IPS-20b (cell line): Measurements from ENCODE around the gene RAB35.
A peak's percentile ranks its signal among the peaks of the same experiment; 100 is the strongest.

Source experiments
- H3K27ac ChIP-seq: one replicate; pipeline ENCODE4 v1.5.1; 2013; ENCODE audit warnings: low read length
- H3K27me3 ChIP-seq: 2 replicates; pipeline ENCODE4 v1.6.1; 2013; ENCODE audit warnings: mild to moderate bottlenecking, low read length, inconsistent platforms; ENCODE audit not compliant: insufficient read depth
- H3K36me3 ChIP-seq: 2 replicates; pipeline ENCODE4 v1.6.1; 2013; ENCODE audit warnings: low read depth, mild to moderate bottlenecking, inconsistent platforms, low read length, moderate library complexity; ENCODE audit not compliant: insufficient read depth
- H3K4me1 ChIP-seq: 2 replicates; pipeline ENCODE4 v1.6.1; 2013; ENCODE audit warnings: mild to moderate bottlenecking, control low read depth, inconsistent platforms, low read length, moderate library complexity; ENCODE audit not compliant: insufficient read depth
- H3K4me3 ChIP-seq: 2 replicates; pipeline ENCODE4 v1.5.1; 2013; ENCODE audit warnings: mild to moderate bottlenecking, low read length, inconsistent platforms
- H3K9ac ChIP-seq: 2 replicates; pipeline ENCODE4 v1.6.1; 2013; ENCODE audit warnings: low read depth, mild to moderate bottlenecking, inconsistent platforms, low read length, moderate library complexity
- H3K9me3 ChIP-seq: 2 replicates; pipeline ENCODE4 v1.6.1; 2013; ENCODE audit warnings: mild to moderate bottlenecking, low read depth, low read length, inconsistent platforms; ENCODE audit not compliant: insufficient read depth

Gene RAB35

DNA sequence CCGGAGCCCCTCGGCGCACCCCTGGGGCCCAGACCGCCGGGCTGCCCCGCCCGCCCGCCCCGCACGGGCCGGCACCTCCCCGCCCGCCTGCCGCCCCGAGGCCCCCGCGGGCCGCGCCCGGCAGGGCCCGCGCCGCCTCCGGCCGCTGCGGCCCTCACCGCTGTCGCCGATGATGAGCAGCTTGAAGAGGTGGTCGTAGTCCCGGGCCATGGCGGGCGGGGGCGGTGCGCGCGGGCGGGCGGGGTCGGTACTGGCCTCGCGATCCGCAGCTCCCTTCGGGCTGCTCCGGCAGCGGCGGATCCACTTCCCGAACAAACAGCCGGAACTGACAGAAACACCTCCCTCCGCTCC lies at the start of gene RAB35:
Gene RAB35, minus strand, starts transcription at position 313 of the 351 bp plus-strand sequence. Its CDS starts 103 bp downstream, at position 210.
- Histone ChIP-seq H3K27ac (peak within 1 kb of the TSS; percentile 1), H3K4me1 (peaks cover 5% of the 10 kb centered on the region), H3K9me3 (no peaks in the 10 kb centered on the region), H3K27me3 (no peaks in the 10 kb centered on the region), H3K36me3 (peaks cover 15% of the 10 kb centered on the region; the same call in 1 of the 2 replicates), H3K4me3 (peak within 1 kb of the TSS; percentile 93), H3K9ac (peak within 1 kb of the TSS; percentile 88)

DNA sequence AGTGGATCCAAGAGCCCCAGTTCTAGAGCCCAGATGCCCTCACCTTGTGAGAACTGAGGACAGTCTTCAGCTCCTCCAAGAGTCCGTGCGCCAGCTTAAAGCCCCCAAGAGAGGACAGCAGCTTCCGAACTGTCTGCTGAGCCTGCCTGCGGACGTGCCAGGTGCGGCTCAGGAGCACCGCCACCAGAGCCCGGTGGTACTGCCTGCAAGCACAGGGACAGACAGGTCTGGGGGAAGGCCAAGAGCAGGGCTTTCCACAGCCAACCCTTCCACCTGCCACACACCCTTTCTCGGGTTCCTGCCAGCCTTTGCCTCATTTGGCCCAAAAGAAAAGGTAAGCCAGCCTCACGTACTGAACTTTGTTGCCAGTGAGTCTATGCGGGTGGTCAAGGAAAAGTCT lies 47.7 kb upstream of the RAB35 start:
- no peaks in the 10 kb centered on the region for H3K9me3 ChIP-seq
- H3K9ac ChIP-seq: no peak overlapping the region
- no peaks in the 10 kb centered on the region for H3K27me3 ChIP-seq
- no peak overlapping the region for H3K27ac ChIP-seq
- H3K4me1 ChIP-seq: no peaks in the 10 kb centered on the region
- H3K4me3 ChIP-seq: no peak overlapping the region
- H3K36me3 ChIP-seq: peaks cover 88% of the 10 kb centered on the region

DNA sequence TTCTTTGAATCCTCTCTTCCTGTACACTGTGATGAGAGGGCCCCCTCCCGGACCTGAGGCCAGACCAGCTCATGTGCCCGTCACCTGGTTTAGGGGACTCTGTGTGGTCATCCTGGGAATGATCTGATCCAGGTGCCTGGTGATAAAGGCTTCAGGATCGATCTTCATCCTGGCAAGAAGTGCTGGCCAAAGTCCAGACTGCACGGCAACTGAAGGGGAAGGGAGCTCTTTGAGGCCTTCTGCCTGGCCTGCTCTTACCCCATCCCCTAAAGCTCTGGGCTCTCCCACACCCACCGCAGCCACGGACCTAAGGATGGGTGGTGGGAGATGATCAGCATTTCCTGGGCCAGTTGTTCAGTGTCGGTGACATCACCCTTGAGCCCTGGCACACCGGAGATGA lies 46.2 kb upstream of the RAB35 start:
- H3K9ac ChIP-seq: no peak overlapping the region
- H3K36me3 ChIP-seq: peaks cover 90% of the 10 kb centered on the region
- H3K9me3 ChIP-seq: no peaks in the 10 kb centered on the region
- H3K4me1 ChIP-seq: no peaks in the 10 kb centered on the region
- no peaks in the 10 kb centered on the region for H3K27me3 ChIP-seq
- H3K27ac ChIP-seq: no peak overlapping the region
- H3K4me3 ChIP-seq: no peak overlapping the region

DNA sequence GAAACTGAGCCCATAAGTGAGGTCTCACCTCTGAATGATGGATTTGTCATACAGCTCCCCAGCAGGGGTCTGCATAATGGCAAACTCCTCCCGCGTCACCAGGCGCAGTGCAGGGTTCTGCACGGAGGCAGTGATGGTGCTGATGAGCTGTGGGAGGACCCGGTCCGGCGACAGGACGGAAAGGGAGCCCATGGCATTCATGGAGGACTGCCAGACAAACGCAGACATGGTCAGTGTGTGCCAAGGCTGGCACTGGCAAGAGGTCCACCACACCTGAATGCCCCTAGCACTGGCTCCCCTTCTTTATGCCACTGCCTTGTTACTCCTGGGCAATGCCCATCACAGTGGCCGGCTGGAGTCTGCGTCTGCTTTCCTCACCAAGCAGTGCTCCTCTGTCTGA lies 45.3 kb upstream of the RAB35 start:
- Histone ChIP-seq H3K36me3 (peaks cover 90% of the 10 kb centered on the region), H3K9ac (no peak overlapping the region), H3K27ac (no peak overlapping the region), H3K9me3 (no peaks in the 10 kb centered on the region), H3K27me3 (no peaks in the 10 kb centered on the region), H3K4me3 (no peak overlapping the region), H3K4me1 (no peaks in the 10 kb centered on the region)

DNA sequence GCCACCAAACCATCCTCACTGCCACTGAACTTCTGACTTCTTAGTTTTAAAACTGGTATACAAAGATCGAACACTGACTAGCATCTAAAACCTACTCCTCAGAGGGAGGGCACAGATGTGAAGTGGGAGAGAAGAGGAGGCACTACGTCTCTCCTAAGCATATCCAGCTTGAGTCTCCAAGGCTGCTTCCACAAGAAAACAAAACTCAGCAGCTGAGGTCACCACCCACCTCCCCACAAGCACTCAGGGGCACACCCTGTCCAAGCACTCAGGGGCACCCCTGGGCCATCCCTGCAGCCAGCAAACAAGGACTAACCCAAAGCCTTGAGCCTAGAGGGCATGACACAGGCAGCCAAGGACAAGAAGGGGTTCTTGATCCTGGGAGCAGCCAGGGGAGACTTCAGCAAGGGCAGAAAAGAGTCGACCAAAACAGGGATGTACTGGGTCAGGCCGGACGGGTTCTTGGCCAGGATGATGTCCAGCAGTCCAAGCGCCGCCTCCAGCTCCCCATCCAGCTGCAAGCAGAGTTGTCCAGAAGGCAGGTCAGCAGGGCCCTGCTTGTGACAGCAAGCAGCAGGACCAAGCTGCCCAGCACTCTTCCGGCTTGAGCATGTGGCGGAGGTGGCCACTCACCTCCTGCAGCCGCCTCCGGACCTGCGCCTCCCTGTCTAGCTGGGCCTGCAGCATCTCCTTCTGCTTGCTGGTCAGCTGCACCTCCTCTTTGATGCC lies 43.1 kb upstream of the RAB35 start:
- Histone ChIP-seq H3K4me3 (no peak overlapping the region), H3K9ac (no peak overlapping the region), H3K36me3 (peaks cover 99% of the 10 kb centered on the region)

DNA sequence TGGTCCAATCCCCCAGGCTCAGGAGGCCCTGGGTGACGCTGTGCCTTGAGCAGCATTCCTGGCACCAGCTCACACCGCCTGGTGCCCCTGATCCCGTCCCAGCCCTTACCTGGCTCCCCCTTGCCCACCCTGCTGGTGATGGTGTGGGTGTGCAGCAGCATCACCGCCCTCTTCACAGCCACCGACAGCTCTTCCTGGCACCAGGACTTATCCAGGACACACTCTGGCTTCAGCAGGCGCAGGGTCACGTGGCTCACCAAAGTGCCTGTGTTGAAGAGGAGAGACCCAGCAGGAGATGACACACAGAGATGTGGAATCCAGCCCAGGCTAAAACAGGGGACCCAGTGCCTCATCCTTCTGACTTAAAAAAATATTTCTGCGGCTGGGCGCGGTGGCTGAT lies 41.8 kb upstream of the RAB35 start:
- H3K36me3 ChIP-seq: peaks cover 99% of the 10 kb centered on the region
- no peak overlapping the region for H3K27ac ChIP-seq
- H3K9me3 ChIP-seq: no peaks in the 10 kb centered on the region
- no peaks in the 10 kb centered on the region for H3K4me1 ChIP-seq
- H3K27me3 ChIP-seq: no peaks in the 10 kb centered on the region
- no peak overlapping the region for H3K4me3 ChIP-seq
- H3K9ac ChIP-seq: no peak overlapping the region

More for the DNA sequence above, 43.1 kb upstream of the RAB35 start:
- no peaks in the 10 kb centered on the region for H3K4me1 ChIP-seq
- H3K27ac ChIP-seq: no peak overlapping the region
- no peaks in the 10 kb centered on the region for H3K27me3 ChIP-seq
- H3K9me3 ChIP-seq: no peaks in the 10 kb centered on the region

DNA sequence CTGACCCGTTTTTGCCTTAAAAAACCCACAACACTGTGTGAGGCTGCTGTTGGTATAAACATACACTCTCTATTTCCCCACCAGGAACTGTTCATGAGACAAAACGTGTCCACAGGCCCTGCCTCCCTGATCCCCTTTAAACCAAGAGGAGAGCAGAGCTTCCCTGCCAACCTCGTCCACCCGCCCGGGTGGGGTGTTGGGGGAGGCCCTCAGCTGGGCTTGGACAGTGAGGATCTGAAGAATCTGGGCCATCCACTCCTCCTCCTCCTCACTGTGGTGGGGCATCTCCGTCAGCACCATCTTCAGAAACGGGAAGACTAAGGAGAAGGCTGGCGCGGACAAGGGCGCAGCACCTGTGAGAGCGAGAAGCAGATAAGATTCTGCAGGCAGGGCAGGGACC lies 41.1 kb upstream of the RAB35 start:
- no peaks in the 10 kb centered on the region for H3K4me1 ChIP-seq
- H3K4me3 ChIP-seq: no peak overlapping the region
- peaks cover 99% of the 10 kb centered on the region for H3K36me3 ChIP-seq

DNA sequence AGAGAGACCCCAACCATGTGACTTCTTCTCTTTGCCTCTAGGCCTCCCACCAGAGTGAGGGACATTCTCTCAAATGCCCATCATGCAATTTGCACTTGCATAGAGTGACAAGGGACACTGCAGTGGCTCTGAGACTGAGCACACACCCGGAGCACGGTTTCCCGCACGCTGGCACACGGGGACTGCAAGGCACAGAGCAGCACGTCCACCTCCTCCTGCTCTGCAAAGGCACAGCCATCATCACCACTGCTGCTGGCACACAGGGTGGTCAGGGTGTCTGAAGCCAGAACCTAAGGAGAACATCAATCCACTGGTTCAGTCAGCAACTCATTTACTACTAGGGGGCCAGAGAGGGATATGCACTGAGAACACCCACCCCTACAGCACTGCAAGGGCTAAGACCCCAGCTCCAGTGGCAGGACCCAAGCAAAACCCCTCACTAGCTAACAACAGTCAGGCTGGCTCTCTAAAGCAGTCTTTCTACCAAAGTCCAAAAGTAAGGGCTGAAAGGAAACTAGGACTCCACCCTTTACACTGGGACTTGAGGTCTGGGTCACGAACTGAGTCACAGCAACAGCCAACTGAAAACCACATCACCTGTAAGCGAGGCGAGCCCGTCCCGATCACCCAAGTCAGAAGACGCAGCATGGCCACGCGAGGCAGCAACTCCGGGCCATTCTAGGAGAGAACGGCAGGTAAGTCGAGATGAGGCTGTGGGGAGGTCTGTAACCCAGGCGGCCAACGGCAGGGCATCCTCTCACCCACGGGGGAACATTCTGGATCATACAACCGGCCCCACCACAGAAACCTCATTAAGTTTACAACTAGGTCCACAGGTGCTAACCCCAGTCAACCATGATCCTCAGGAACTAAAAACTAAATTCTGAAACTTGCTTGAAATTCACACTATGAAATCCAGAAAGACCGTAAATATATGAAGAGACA lies 40.0 kb upstream of the RAB35 start:
- no peaks in the 10 kb centered on the region for H3K9me3 ChIP-seq
- no peak overlapping the region for H3K27ac ChIP-seq
- H3K4me1 ChIP-seq: no peaks in the 10 kb centered on the region
- no peaks in the 10 kb centered on the region for H3K27me3 ChIP-seq
- H3K9ac ChIP-seq: no peak overlapping the region
- H3K4me3 ChIP-seq: no peak overlapping the region
- H3K36me3 ChIP-seq: peaks cover 95% of the 10 kb centered on the region

More for the DNA sequence above, 41.1 kb upstream of the RAB35 start:
- H3K27me3 ChIP-seq: no peaks in the 10 kb centered on the region
- no peak overlapping the region for H3K27ac ChIP-seq
- no peaks in the 10 kb centered on the region for H3K9me3 ChIP-seq
- H3K9ac ChIP-seq: no peak overlapping the region

DNA sequence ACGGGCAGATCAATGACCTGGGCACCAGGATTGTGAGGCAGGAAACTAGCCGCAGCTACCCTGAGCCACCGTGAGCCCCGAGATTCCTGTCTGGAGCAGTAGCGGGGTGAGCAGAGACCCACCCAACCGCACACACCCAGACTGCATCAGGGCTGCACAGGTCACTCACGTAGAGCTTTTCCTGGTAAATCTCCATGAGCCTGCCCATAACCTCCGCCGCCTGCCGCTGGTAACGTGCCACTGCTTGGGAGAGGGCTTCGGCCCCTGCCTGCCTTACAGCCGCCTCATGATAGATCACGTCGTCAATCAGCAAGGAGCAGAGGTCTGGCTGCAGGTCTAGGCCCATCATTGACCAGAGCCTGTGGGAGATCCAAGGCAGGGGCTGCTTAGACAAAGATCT lies 38.5 kb upstream of the RAB35 start:
- no peak overlapping the region for H3K27ac ChIP-seq
- no peaks in the 10 kb centered on the region for H3K9me3 ChIP-seq
- peaks cover 94% of the 10 kb centered on the region for H3K36me3 ChIP-seq
- H3K27me3 ChIP-seq: no peaks in the 10 kb centered on the region
- H3K4me1 ChIP-seq: no peaks in the 10 kb centered on the region
- no peak overlapping the region for H3K9ac ChIP-seq
- no peak overlapping the region for H3K4me3 ChIP-seq

DNA sequence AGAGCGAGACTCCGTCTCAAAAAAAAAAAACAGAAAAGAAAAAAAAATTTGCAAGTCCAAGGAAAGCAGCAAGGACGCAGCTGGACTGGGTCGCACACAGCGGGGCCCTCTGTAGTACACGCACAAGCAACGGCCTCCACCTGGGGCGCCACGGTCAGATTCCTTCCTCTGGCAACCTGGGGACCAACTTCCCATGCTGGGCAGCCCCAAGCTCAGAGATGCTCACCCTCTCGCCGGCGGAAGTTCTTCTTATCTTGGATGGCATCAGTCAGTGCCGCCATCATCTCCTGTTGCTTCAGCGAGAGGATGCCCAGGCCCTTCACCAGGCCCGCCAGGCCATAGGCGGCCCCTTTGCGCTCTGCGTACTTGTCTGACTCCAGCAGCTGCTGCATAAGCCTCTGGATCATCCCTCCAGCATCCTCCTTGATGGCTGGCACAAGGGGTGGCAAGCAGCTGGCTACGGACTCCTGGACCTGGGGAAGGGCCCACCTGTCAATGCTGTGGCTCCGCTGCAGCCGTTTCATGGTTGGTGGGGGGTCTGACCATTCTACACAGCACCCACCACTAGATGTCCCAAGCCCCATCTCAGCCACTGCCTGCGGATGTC lies 34.5 kb upstream of the RAB35 start:
- Histone ChIP-seq H3K4me3 (no peak overlapping the region), H3K9ac (no peak overlapping the region), H3K27ac (no peak overlapping the region), H3K27me3 (no peaks in the 10 kb centered on the region), H3K36me3 (peaks cover 94% of the 10 kb centered on the region), H3K4me1 (no peaks in the 10 kb centered on the region), H3K9me3 (no peaks in the 10 kb centered on the region)

DNA sequence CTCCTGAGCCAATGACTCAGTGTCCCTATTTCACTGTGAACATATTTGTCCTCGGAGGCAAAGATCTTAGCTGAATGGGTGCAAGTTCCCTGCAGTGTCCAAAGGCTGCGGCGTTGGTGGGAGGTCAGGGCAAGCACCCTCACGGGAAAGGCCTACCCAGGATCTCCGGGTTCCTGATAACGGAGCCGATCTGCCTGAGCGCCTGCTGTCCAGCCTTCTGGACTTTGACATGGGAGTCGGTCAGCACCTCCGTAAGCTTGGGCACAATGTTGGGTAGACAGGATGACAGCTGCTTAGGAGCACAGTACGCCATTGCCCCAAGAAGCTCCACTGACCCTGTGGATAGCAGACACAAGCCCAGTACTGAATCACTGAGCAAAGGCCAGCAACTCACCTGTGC lies 31.5 kb upstream of the RAB35 start:
- Histone ChIP-seq H3K9ac (no peak overlapping the region), H3K27ac (no peak overlapping the region), H3K27me3 (no peaks in the 10 kb centered on the region), H3K4me1 (no peaks in the 10 kb centered on the region), H3K4me3 (no peak overlapping the region), H3K9me3 (no peaks in the 10 kb centered on the region), H3K36me3 (peaks cover 94% of the 10 kb centered on the region)
